Adrenal gland (tissue), 5 donors: ENCODE results near the gene LYSMD4.

ENCODE experiments used
- CTCF ChIP-seq, 6 experiments: fragments of 450-650 bp in 4 of 6; fragments of 200-600 bp in 2 of 6; sonication (generic) in 1 of 6; IDR thresholded peaks; 1 replicate in 5 of 6; 2 replicates in 1 of 6; pipeline versions ENCODE4 v1.5.1 to v1.8.0; 2016 to 2021; ENCODE audit warnings: antibody characterized with exemption in 6 of 6, mild to moderate bottlenecking in 2 of 6, moderate library complexity in 1 of 6
- POLR2A ChIP-seq, 2 donors: fragments of 450-650 bp; IDR thresholded peaks; one replicate each; pipeline ENCODE4 v1.6.1; 2017; ENCODE audit warnings: antibody characterized with exemption in 2 of 2, mild to moderate bottlenecking in 2 of 2, moderate library complexity in 1 of 2
- donor health status: DM: no; HTN: no; CAD: no.

DNA sequence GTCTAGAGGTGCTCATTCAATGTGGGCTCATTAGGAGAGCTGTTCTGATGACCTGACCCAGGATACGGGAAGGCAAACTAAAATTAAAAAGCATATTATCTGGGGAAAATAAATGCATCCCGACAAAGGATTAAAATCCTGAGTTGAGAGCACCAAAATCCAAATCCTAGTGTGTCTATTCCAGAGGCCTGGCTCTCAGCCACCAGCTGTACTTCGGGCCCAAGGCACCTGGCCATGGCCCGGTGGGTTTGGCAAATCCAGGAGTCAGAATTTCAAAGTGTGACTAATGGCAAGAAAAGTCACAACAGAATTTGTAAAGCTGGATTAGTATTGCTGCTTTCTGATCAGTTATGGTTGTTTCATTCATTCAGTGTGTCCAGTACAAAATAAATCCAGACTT is 2.6 kb upstream of the LYSMD4 start:
- no peak for TF ChIP-seq CTCF (IDR thresholded peaks at IDR 0.05)
- no peak for TF ChIP-seq POLR2A (IDR thresholded peaks at IDR 0.05)
